ENCODE results near the gene TRDMT1. TPM values are rescaled to one million over a fixed set of nuclear protein-coding genes. Genes with fewer than 3 reads are reported as not detected.

Gene TRDMT1
- total and polyA plus RNA-seq, 2 donors (not counting 1 experiment from before 2014, with no cell fraction given): 5.8 to 7.0 TPM

GRCh38 chr10:17239345-17240085 is 38.0 kb upstream of the TRDMT1 start:
- Histone ChIP-seq H3K9me3 (ENCODE audit: control insufficient read depth, insufficient read depth, low read depth, low read length) (no peaks in the 10 kb centered on the region), H3K36me3 (ENCODE audit: control insufficient read depth, insufficient read depth, low read length) (peaks cover 12% of the 10 kb centered on the region), H3K79me2 (ENCODE audit: control insufficient read depth, insufficient read depth, low read length) (peaks cover 10% of the 10 kb centered on the region), H3K4me2 (ENCODE audit: extremely low read depth, insufficient read depth, low read length) (no peak overlapping the region), H3K27ac (ENCODE audit: insufficient read depth, low read length) (peak overlapping the region; percentile 30), H3K4me3 (replicated peaks in 1 of 4; ENCODE audit: control extremely low read depth in 1 of 4, insufficient read depth in 1 of 4, low read depth in 3 of 4, low read length in 4 of 4) (no peak overlapping the region), H3K27me3 (ENCODE audit: control insufficient read depth, insufficient read depth, low read length) (no peaks in the 10 kb centered on the region), H3K4me1 (ENCODE audit: control insufficient read depth, extremely low read depth, insufficient read depth, low read length) (peaks cover 6% of the 10 kb centered on the region), H4K20me1 (ENCODE audit: control insufficient read depth, extremely low read depth, insufficient read depth, low read length) (peaks cover 2% of the 10 kb centered on the region), H2AFZ (ENCODE audit: low read length) (no peak overlapping the region), H3K9ac (ENCODE audit: insufficient read depth, low read length) (no peak overlapping the region)
- no peak for DNase-seq (ENCODE audit: low read depth in 2 of 2)
- TF ChIP-seq, protein P1, sequence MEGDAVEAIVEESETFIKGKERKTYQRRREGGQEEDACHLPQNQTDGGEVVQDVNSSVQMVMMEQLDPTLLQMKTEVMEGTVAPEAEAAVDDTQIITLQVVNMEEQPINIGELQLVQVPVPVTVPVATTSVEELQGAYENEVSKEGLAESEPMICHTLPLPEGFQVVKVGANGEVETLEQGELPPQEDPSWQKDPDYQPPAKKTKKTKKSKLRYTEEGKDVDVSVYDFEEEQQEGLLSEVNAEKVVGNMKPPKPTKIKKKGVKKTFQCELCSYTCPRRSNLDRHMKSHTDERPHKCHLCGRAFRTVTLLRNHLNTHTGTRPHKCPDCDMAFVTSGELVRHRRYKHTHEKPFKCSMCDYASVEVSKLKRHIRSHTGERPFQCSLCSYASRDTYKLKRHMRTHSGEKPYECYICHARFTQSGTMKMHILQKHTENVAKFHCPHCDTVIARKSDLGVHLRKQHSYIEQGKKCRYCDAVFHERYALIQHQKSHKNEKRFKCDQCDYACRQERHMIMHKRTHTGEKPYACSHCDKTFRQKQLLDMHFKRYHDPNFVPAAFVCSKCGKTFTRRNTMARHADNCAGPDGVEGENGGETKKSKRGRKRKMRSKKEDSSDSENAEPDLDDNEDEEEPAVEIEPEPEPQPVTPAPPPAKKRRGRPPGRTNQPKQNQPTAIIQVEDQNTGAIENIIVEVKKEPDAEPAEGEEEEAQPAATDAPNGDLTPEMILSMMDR (conservative IDR thresholded peaks at IDR 0.05 in 1 of 2, IDR thresholded peaks at IDR 0.05 in 1 of 2; ENCODE audit: low read depth in 1 of 2, low read length in 2 of 2): no peak

DNA sequence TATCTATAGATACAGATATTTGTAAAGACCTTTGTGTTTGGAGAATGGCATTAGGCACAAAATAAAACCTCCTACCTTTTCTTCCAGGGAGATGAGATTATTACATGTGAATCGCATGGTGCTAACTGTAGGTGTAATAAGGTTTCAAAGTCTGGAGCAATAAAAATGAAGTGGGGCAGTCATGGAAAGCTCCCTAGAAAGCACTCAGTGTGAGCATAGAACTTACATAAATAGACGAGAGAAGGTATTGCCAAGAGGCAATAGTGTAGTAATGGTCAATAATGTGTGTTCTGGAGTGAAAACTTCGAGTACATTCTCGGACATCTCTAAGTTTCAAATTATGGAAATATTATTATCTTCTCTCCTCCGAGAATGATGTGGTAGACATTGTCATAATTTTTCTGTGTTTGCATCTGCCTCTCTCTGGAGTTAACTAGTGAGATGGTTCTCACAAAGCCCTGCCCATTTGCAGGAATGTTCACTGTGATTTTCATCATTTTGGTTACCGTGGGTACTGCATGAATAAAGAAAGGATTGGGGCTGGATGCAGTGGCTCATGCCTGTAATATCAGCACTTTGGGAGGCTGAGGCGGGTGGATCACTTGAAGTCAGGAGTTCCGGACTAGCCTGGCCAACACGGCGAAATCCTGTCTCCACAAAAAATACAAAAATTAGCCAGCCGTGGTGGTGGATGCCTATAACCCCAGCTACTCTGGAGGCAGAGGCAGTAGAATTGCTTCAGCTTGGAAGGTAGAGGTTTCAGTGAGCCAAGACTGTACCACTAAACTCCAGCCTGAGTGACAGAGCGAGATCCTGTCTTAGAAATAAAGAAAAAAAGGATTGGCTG is 37.2 kb upstream of the TRDMT1 start:
- H3K36me3 ChIP-seq (ENCODE audit: control insufficient read depth, insufficient read depth, low read length): peaks cover 14% of the 10 kb centered on the region
- no peak overlapping the region for H2AFZ ChIP-seq (ENCODE audit: low read length)
- H3K9me3 ChIP-seq (ENCODE audit: control insufficient read depth, insufficient read depth, low read depth, low read length): no peaks in the 10 kb centered on the region
- no peak overlapping the region for H3K9ac ChIP-seq (ENCODE audit: insufficient read depth, low read length)
- no peak overlapping the region for H3K4me3 ChIP-seq (replicated peaks in 1 of 4; ENCODE audit: control extremely low read depth in 1 of 4, insufficient read depth in 1 of 4, low read depth in 3 of 4, low read length in 4 of 4)
- H3K27me3 ChIP-seq (ENCODE audit: control insufficient read depth, insufficient read depth, low read length): no peaks in the 10 kb centered on the region
- peaks cover 6% of the 10 kb centered on the region for H3K4me1 ChIP-seq (ENCODE audit: control insufficient read depth, extremely low read depth, insufficient read depth, low read length)
- peaks cover 2% of the 10 kb centered on the region for H4K20me1 ChIP-seq (ENCODE audit: control insufficient read depth, extremely low read depth, insufficient read depth, low read length)
- H3K79me2 ChIP-seq (ENCODE audit: control insufficient read depth, insufficient read depth, low read length): peaks cover 17% of the 10 kb centered on the region
- DNase-seq (ENCODE audit: low read depth in 2 of 2): peak; percentile 67 to 86
- TF ChIP-seq, protein P1 (conservative IDR thresholded peaks at IDR 0.05 in 1 of 2, IDR thresholded peaks at IDR 0.05 in 1 of 2; ENCODE audit: low read depth in 1 of 2, low read length in 2 of 2): no peak
- no peak for TF ChIP-seq EZH2 (IDR thresholded peaks at IDR 0.05; ENCODE audit: low read length, missing control alignments)
- peak overlapping the region; percentile 10 for H3K4me2 ChIP-seq (ENCODE audit: extremely low read depth, insufficient read depth, low read length)
- H3K27ac ChIP-seq (ENCODE audit: insufficient read depth, low read length): peak overlapping the region; percentile 30

- TF ChIP-seq, protein P1 (conservative IDR thresholded peaks at IDR 0.05 in 1 of 2, IDR thresholded peaks at IDR 0.05 in 1 of 2; ENCODE audit: low read depth in 1 of 2, low read length in 2 of 2): no peak
- no peak for TF ChIP-seq EZH2 (IDR thresholded peaks at IDR 0.05; ENCODE audit: low read length, missing control alignments)
- H3K4me2 ChIP-seq (ENCODE audit: extremely low read depth, insufficient read depth, low read length): peak overlapping the region; percentile 10
- H4K20me1 ChIP-seq (ENCODE audit: control insufficient read depth, extremely low read depth, insufficient read depth, low read length): peaks cover 7% of the 10 kb centered on the region
- no peaks in the 10 kb centered on the region for H3K27me3 ChIP-seq (ENCODE audit: control insufficient read depth, insufficient read depth, low read length)
- H3K4me3 ChIP-seq (replicated peaks in 1 of 4; ENCODE audit: control extremely low read depth in 1 of 4, insufficient read depth in 1 of 4, low read depth in 3 of 4, low read length in 4 of 4): no peak overlapping the region
- peaks cover 10% of the 10 kb centered on the region for H3K4me1 ChIP-seq (ENCODE audit: control insufficient read depth, extremely low read depth, insufficient read depth, low read length)
- no peak overlapping the region for H2AFZ ChIP-seq (ENCODE audit: low read length)
- H3K36me3 ChIP-seq (ENCODE audit: control insufficient read depth, insufficient read depth, low read length): peaks cover 17% of the 10 kb centered on the region
- no peaks in the 10 kb centered on the region for H3K9me3 ChIP-seq (ENCODE audit: control insufficient read depth, insufficient read depth, low read depth, low read length)
- H3K79me2 ChIP-seq (ENCODE audit: control insufficient read depth, insufficient read depth, low read length): peaks cover 24% of the 10 kb centered on the region
- DNase-seq (ENCODE audit: low read depth in 2 of 2): peak; percentile 39 to 59
- H3K9ac ChIP-seq (ENCODE audit: insufficient read depth, low read length): no peak overlapping the region
- H3K27ac ChIP-seq (ENCODE audit: insufficient read depth, low read length): peak overlapping the region; percentile 26
These were observed 36.5 kb upstream of the TRDMT1 start for GRCh38 chr10:17237915-17238444.
